ENCODE data around the gene ANKFN1. TPM values are rescaled to one million over a fixed set of nuclear protein-coding genes. Genes with fewer than 3 reads are reported as not detected.

ANKFN1 gene
- total RNA-seq, 1 donor from 2014 or later = not detected

- ATAC-seq (peak; percentile 53), DNase-seq (ENCODE audit: low spot score) (no peak)
Observed at GRCh38 chr17:56558088-56558487, 404.8 kb downstream of the ANKFN1 start.
